Natural killer cell (primary cell): ENCODE data around the gene VPS54. TPM values are rescaled to one million over a fixed set of nuclear protein-coding genes. Genes with fewer than 3 reads are reported as not detected.
A peak's percentile ranks its signal among the peaks of the same experiment; 100 is the strongest.

ENCODE experiments used
- ATAC-seq, 3 donors: fragments of 150-1000 bp in 2 of 3; fragments of 200-7000 bp in 1 of 3; cut with Tn5 transposase; 1 replicate in 1 of 3; 2 replicates in 2 of 3; pipeline ENCODE4 v1.10.0; 2021; ENCODE audit warnings: mild to moderate bottlenecking in 2 of 3, moderate library complexity in 2 of 3
- DNase-seq, 2 donors: peaks; one replicate each; pipeline versions ENCODE4 v3.0.0 to v3.0.0-alpha.2; 2013 to 2021; ENCODE audit warnings: mixed read lengths in 1 of 2
- H3K27ac ChIP-seq: one replicate; pipeline ENCODE4 v1.5.1; 2013; ENCODE audit warnings: mild to moderate bottlenecking, low read length
- H3K27me3 ChIP-seq: one replicate; pipeline ENCODE4 v1.6.1; 2013; ENCODE audit warnings: low read length; ENCODE audit not compliant: control insufficient read depth, insufficient read depth
- H3K36me3 ChIP-seq: one replicate; pipeline ENCODE4 v1.6.1; 2013; ENCODE audit warnings: low read length; ENCODE audit not compliant: control insufficient read depth, insufficient read depth
- H3K4me1 ChIP-seq: one replicate; pipeline ENCODE4 v1.6.1; 2013; ENCODE audit warnings: low read length; ENCODE audit not compliant: control insufficient read depth, insufficient read depth
- H3K4me3 ChIP-seq: one replicate; pipeline ENCODE4 v1.5.1; 2013; ENCODE audit warnings: low read length
- H3K9me3 ChIP-seq: one replicate; pipeline ENCODE4 v1.6.1; 2013; ENCODE audit warnings: low read length; ENCODE audit not compliant: control insufficient read depth, insufficient read depth
- H3K27ac Mint-ChIP-seq, 2 donors: one replicate each; pipeline ENCODE4 v1.8.0; 2022; ENCODE audit warnings: mild to moderate bottlenecking in 2 of 2, mixed read lengths in 2 of 2, moderate library complexity in 1 of 2
- H3K27me3 Mint-ChIP-seq, 2 donors: one replicate each; pipeline ENCODE4 v1.8.0; 2022; ENCODE audit warnings: low read depth in 2 of 2, mixed read lengths in 2 of 2
- H3K36me3 Mint-ChIP-seq: one replicate; pipeline ENCODE4 v1.8.0; 2022; ENCODE audit warnings: mixed read lengths
- H3K4me1 Mint-ChIP-seq, 2 donors: one replicate each; pipeline ENCODE4 v1.8.0; 2022; ENCODE audit warnings: mixed read lengths in 2 of 2
- H3K4me3 Mint-ChIP-seq: one replicate; pipeline ENCODE4 v1.8.0; 2022; ENCODE audit warnings: mild to moderate bottlenecking, moderate library complexity, mixed read lengths
- H3K9me3 Mint-ChIP-seq, 2 donors: one replicate each; pipeline ENCODE4 v1.8.0; 2022; ENCODE audit warnings: mixed read lengths in 2 of 2
- WGBS: methylation state at CpG from one replicate; pipeline ENCODE4 v1.1.7; 2013; ENCODE audit warnings: missing lambda C conversion rate; ENCODE audit not compliant: insufficient coverage; 5-methylcytosine and 5-hydroxymethylcytosine counted together
- intact Hi-C: fragments of 100-400 bp; cut with micrococcal nuclease; formaldehyde crosslinking; loops from one replicate; pipeline ENCODE4 v1.14.2; 2022
- total RNA-seq, 4 donors: library from RNA; stranded (reverse); fragments of 120-200 nt in 1 of 4; gene quantifications; one replicate each; pipeline versions ENCODE4 v1.2.3 to v1.2.4, GENCODE V29; 2013 to 2022
- TF ChIP-seq, protein P1 (sequence below): fragments of 200-600 bp; IDR thresholded peaks from one replicate; pipeline ENCODE4 v1.8.0; 2022; ENCODE audit warnings: antibody characterized with exemption

The VPS54 gene
- total RNA-seq, 3 donors from 2014 or later (not counting 1 experiment from before 2014, with no cell fraction given), result 12.1 to 17.3 (median 13.5) TPM

DNA sequence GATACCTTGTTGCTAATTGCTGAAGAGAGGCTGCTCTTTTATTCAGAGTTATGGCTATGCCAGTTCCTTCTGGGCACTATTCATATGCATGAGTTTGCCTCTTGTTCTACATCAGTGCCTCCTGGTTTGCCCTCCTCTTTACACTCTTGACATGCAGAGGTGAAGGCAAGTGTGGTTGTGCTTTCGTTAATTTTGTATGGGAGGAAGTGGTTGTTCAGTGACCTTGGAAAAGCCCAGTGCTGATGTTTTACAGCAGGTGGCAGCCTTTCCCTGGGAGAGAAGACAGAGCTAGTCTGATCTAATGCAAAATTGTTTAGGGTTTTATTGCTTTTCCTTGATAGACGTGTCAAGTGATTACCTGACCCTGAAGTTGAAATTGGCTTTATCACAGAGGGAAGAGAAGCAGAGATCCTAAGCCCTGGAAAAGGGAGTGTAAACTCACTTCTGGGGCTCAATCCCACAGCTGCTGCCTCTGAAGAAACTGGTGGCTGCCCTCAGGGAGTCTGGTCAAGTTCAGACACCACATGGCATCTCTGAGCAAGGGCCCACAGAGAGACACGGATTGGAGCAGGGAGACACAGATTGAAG is 30.5 kb upstream of the VPS54 start:
- H3K36me3 ChIP-seq, result no peaks in the 10 kb centered on the region
- Mint-ChIP-seq H3K4me3 (no peak overlapping the region), H3K9me3 (no peaks in the 10 kb centered on the region), H3K27me3 (peaks cover 0 to 5% of the 10 kb centered on the region in 2 donors), H3K4me1 (peaks cover 6 to 7% of the 10 kb centered on the region in 2 donors), H3K27ac (peak overlapping the region in 1 of 2 donors; percentile 69), H3K36me3 (no peaks in the 10 kb centered on the region)
- H3K4me3 ChIP-seq, result no peak overlapping the region
- peak; percentile 78 to 94 (median 89) for ATAC-seq
- no peaks in the 10 kb centered on the region for H3K27me3 ChIP-seq
- peak; percentile 25 to 85 for DNase-seq
- H3K27ac ChIP-seq, result no peak overlapping the region
- no peaks in the 10 kb centered on the region for H3K9me3 ChIP-seq
- TF ChIP-seq, protein P1, sequence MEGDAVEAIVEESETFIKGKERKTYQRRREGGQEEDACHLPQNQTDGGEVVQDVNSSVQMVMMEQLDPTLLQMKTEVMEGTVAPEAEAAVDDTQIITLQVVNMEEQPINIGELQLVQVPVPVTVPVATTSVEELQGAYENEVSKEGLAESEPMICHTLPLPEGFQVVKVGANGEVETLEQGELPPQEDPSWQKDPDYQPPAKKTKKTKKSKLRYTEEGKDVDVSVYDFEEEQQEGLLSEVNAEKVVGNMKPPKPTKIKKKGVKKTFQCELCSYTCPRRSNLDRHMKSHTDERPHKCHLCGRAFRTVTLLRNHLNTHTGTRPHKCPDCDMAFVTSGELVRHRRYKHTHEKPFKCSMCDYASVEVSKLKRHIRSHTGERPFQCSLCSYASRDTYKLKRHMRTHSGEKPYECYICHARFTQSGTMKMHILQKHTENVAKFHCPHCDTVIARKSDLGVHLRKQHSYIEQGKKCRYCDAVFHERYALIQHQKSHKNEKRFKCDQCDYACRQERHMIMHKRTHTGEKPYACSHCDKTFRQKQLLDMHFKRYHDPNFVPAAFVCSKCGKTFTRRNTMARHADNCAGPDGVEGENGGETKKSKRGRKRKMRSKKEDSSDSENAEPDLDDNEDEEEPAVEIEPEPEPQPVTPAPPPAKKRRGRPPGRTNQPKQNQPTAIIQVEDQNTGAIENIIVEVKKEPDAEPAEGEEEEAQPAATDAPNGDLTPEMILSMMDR, result peak; percentile 61
- H3K4me1 ChIP-seq, result no peaks in the 10 kb centered on the region
- intact Hi-C loops, result loop anchor here (1.0 kb wide), 2 partner anchors 279 to 439 kb away; no protein-coding TSS in a partner anchor
- WGBS, result 11% methylated on average over 3 of the region's 3 CpGs

DNA sequence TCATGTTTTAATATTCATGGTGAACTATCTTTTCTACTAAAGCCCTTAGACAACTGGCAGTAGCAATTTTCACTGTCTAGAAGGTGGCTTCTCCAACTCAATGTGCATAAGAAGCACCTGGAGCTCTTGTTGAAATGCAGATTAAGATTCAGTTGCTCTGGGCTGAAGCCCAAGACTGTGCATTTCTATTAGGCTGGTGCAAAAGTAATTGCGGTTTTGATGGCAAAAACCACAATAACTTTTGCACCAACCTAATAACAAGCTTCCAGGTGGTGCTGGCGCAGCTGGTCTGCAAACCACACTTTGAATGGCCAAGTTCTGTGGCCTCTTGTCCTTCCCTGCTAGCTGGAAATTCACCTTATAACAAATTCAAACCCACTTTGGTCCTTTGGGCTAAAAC is 26.7 kb upstream of the VPS54 start:
- Histone ChIP-seq H3K4me1 (no peaks in the 10 kb centered on the region), H3K9me3 (no peaks in the 10 kb centered on the region), H3K27me3 (no peaks in the 10 kb centered on the region), H3K4me3 (no peak overlapping the region), H3K36me3 (no peaks in the 10 kb centered on the region), H3K27ac (no peak overlapping the region)
- intact Hi-C loops, result no loop called here
- peaks cover 6 to 7% of the 10 kb centered on the region in 2 donors for H3K4me1 Mint-ChIP-seq
- 89% methylated on average over 2 of the region's 2 CpGs for WGBS
- ATAC-seq (no peak), DNase-seq (no peak)
- TF ChIP-seq, protein P1, result no peak
- no peak overlapping the region for H3K4me3 Mint-ChIP-seq
- H3K27ac Mint-ChIP-seq, result no peak overlapping the region
- no peaks in the 10 kb centered on the region for H3K36me3 Mint-ChIP-seq
- H3K27me3 Mint-ChIP-seq, result no peaks in the 10 kb centered on the region
- no peaks in the 10 kb centered on the region for H3K9me3 Mint-ChIP-seq

DNA sequence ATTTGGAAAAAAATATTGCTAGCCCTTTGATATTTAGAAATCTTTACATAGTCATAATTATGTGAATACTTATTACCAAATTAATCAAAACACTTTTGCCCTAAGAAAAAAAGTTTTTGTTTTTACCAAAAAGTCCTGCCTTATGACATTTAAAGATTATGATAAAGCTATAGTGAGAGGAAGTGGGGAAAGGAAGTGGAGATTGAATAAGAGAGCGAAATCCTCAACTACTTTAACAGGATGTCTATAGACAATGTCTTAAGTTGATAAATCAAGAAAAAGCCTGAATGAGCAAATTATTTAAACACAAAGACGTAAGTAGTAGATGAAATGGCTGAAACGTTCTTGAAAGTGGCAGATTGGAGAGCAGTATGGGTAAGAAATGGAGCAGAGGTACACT is 20.9 kb upstream of the VPS54 start:
- H3K9me3 Mint-ChIP-seq, result no peaks in the 10 kb centered on the region
- H3K27ac ChIP-seq, result no peak overlapping the region
- no peaks in the 10 kb centered on the region for H3K36me3 Mint-ChIP-seq
- no peaks in the 10 kb centered on the region for H3K9me3 ChIP-seq
- H3K4me1 Mint-ChIP-seq, result peaks cover 19 to 20% of the 10 kb centered on the region in 2 donors
- TF ChIP-seq, protein P1, result no peak
- DNase-seq (no peak), ATAC-seq (no peak)
- no peaks in the 10 kb centered on the region for H3K27me3 ChIP-seq
- no peaks in the 10 kb centered on the region for H3K27me3 Mint-ChIP-seq
- intact Hi-C loops, result no loop called here
- H3K4me3 ChIP-seq, result no peak overlapping the region
- H3K4me3 Mint-ChIP-seq, result no peak overlapping the region
- H3K4me1 ChIP-seq, result peaks cover 4% of the 10 kb centered on the region
- no peak overlapping the region for H3K27ac Mint-ChIP-seq
- no peaks in the 10 kb centered on the region for H3K36me3 ChIP-seq
- WGBS, result 13% methylated on average over 2 of the region's 3 CpGs
